Fibroblast of skin of left biceps (primary cell): ENCODE data around the gene GNAI3.
A peak's percentile ranks its signal among the peaks of the same experiment; 100 is the strongest.
"Not testable (repeated sequence)": the region's sequence is repeated elsewhere in the genome, so short reads cannot be mapped to it uniquely, and the experiment has no call there.

Source experiments
- DNase-seq, 2 experiments: peaks; one replicate each; pipeline ENCODE4 v3.0.0-alpha.2; 2013; ENCODE audit warnings: low read depth in 2 of 2

Gene GNAI3

DNA sequence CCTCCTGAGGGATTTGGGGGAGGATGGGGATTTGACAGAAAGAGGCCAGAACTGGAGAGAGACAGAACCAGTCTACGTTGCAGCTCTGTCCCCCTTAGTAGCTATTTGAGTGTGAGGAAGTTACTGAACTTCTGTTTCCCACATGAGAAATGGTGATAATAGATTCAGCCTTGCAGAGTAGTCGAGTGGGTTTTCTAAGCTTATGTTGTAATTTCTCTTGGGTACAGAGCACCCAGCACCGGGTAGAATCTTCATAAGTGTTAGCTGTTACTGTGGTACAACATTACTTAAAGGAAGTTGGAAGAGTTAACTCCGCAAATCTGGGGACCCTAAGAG, 112.2 kb downstream of the GNAI3 start:
- DNase-seq = not testable (repeated sequence)

GRCh38 chr1:109661391-109661790, 113.0 kb downstream of the GNAI3 start:
- DNase-seq = no peak

DNA sequence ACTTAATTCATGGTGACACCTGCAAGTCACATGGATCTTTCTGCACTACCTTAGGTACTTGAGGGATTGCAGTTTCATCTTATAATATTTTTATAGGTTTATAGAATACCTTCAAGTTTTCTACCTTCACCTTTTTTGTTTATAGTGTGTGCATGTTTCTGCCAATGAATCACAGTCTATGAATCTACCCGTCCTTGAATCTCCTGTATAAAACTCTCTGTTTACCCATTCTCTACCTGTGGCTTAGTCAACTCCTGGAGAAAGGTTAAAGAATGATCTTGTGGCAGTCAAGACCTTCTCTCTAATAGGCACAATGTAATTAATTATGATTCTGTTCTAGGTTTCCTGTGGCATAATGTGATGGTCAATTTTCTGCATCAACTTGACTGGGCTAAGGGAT, 116.3 kb downstream of the GNAI3 start:
- no peak for DNase-seq

- DNase-seq = peak; percentile 59 to 62
These were observed 119.2 kb downstream of the GNAI3 start, which contains the start of gene GSTM2 for GRCh38 chr1:109667452-109668122. Gene GSTM2 (plus strand): TSS chr1:109668057. CDS start chr1:109668116, 59 bp downstream.
